SK-N-SH (cell line): Measurements from ENCODE around the gene COMT. TPM values are rescaled to one million over a fixed set of nuclear protein-coding genes. Genes with fewer than 3 reads are reported as not detected.

Experiments used
- CTCF ChIA-PET: fragments of 300-600, 350-600 bp; formaldehyde crosslinking; extraction: SDS; loops from one replicate; lab custom pipeline; 2021; lab: Yijun Ruan, JAX
- POLR2A ChIA-PET: fragments of 350-600 bp; sonication (Branson Sonifier 250); formaldehyde crosslinking; extraction: SDS; loops from one replicate; lab custom pipeline; 2020; ENCODE audit warnings: antibody characterized with exemption, inconsistent platforms; lab: Yijun Ruan, JAX
- DNase-seq: peaks from one replicate; pipeline ENCODE4 v3.0.0; 2012
- H2AFZ ChIP-seq: fragments of 200-600 bp; sonication (generic); 2 replicates; pipeline ENCODE4 v1.8.1; 2016; ENCODE audit warnings: antibody characterized with exemption, mild to moderate bottlenecking, low read depth
- H3F3A ChIP-seq: fragments of 200-600 bp; sonication (generic); replicated peaks from 2 replicates; pipeline ENCODE3; 2016; ENCODE audit warnings: antibody characterized with exemption, mild to moderate bottlenecking; ENCODE audit not compliant: insufficient read depth
- H3K27ac ChIP-seq, 2 experiments: fragments of 200-500 bp in 1 of 2; fragments of 200-600 bp in 1 of 2; sonication (Bioruptor generic) in 1 of 2; sonication (generic), shearing (Covaris generic) in 1 of 2; 2 replicates each; pipeline versions ENCODE4 v1.5.1 to v1.6.1; 2014 to 2016; ENCODE audit warnings: low read depth in 2 of 2, inconsistent platforms in 1 of 2, low read length in 1 of 2, mild to moderate bottlenecking in 1 of 2, mixed read lengths in 1 of 2
- H3K27me3 ChIP-seq: fragments of 200-600 bp; sonication (generic), shearing (Covaris generic); 2 replicates; pipeline ENCODE4 v1.6.1; 2016; ENCODE audit warnings: mixed run types; ENCODE audit not compliant: insufficient read depth
- H3K36me3 ChIP-seq, 2 experiments: fragments of 200-500 bp in 1 of 2; fragments of 200-600 bp in 1 of 2; sonication (Bioruptor generic) in 1 of 2; sonication (generic) in 1 of 2; replicated peaks in 1 of 2; 2 replicates each; pipeline versions ENCODE3 to v1.5.1; 2014 to 2016; ENCODE audit warnings: low read length in 1 of 2, mild to moderate bottlenecking in 1 of 2; ENCODE audit not compliant: insufficient read depth in 2 of 2, control insufficient read depth in 1 of 2
- H3K4me1 ChIP-seq, 2 experiments: fragments of 200-500 bp in 1 of 2; fragments of 200-600 bp in 1 of 2; sonication (Bioruptor generic) in 1 of 2; sonication (generic), shearing (Covaris generic) in 1 of 2; 2 replicates each; pipeline versions ENCODE4 v1.5.1 to v1.6.1; 2014 to 2016; ENCODE audit warnings: low read depth in 1 of 2, low read length in 1 of 2, mixed run types in 1 of 2; ENCODE audit not compliant: insufficient read depth in 2 of 2, control insufficient read depth in 1 of 2
- H3K4me2 ChIP-seq: fragments of 200-600 bp; sonication (generic), shearing (Covaris generic); 2 replicates; pipeline ENCODE4 v1.6.1; 2017; ENCODE audit warnings: mixed run types
- H3K4me3 ChIP-seq, 2 experiments: fragments of 200-500 bp in 1 of 2; fragments of 200-600 bp in 1 of 2; sonication (Bioruptor generic) in 1 of 2; sonication (generic), shearing (Covaris generic) in 1 of 2; 2 replicates each; pipeline versions ENCODE4 v1.5.1 to v1.8.1; 2014 to 2016; ENCODE audit warnings: low read depth in 2 of 2, inconsistent platforms in 1 of 2, low read length in 1 of 2, mild to moderate bottlenecking in 1 of 2, mixed read lengths in 1 of 2, moderate library complexity in 1 of 2
- H3K79me2 ChIP-seq: fragments of 200-600 bp; sonication (generic); 2 replicates; pipeline ENCODE4 v1.8.1; 2017; ENCODE audit warnings: mild to moderate bottlenecking; ENCODE audit not compliant: insufficient read depth
- H3K9ac ChIP-seq: fragments of 200-600 bp; sonication (generic); 2 replicates; pipeline ENCODE4 v1.6.1; 2017; ENCODE audit warnings: mixed run types
- H3K9me2 ChIP-seq: fragments of 200-600 bp; sonication (generic); 2 replicates; pipeline ENCODE4 v1.6.1; 2017; ENCODE audit warnings: mixed run types
- H3K9me3 ChIP-seq: fragments of 200-600 bp; sonication (generic); 2 replicates; pipeline ENCODE4 v1.6.1; 2017; ENCODE audit warnings: mixed run types, mild to moderate bottlenecking, moderate library complexity
- H4K20me1 ChIP-seq: fragments of 200-600 bp; sonication (generic); 2 replicates; pipeline ENCODE4 v1.6.1; 2017; ENCODE audit warnings: mild to moderate bottlenecking, mixed run types; ENCODE audit not compliant: insufficient read depth
- EZH2phosphoT487 ChIP-seq: fragments of 200-600 bp; sonication (generic); IDR thresholded peaks from 2 replicates; pipeline ENCODE4 v1.6.1; 2017; ENCODE audit warnings: low read depth, mixed run types, mild to moderate bottlenecking, antibody characterized with exemption, moderate library complexity, borderline replicate concordance
- FOSL2 ChIP-seq: IDR thresholded peaks from 2 replicates; pipeline ENCODE4 v1.4.0; 2012; ENCODE audit warnings: low read depth, mild to moderate bottlenecking, moderate library complexity, borderline replicate concordance
- GATA2 ChIP-seq: sonication (generic); formaldehyde crosslinking; IDR thresholded peaks from 2 replicates; pipeline ENCODE4 v1.5.0; 2020; ENCODE audit warnings: mild to moderate bottlenecking, missing genetic modification reagents
- MXI1 ChIP-seq: IDR thresholded peaks from 2 replicates; pipeline ENCODE4 v1.6.1; 2012; ENCODE audit warnings: mild to moderate bottlenecking, low read depth, low read length, improper control_type of control experiment
- NFIC ChIP-seq: IDR thresholded peaks from 2 replicates; pipeline ENCODE4 v1.4.0; 2012; ENCODE audit warnings: borderline replicate concordance
- NRF1 ChIP-seq: IDR thresholded peaks from 2 replicates; pipeline ENCODE4 v1.6.1; 2012; ENCODE audit warnings: low read depth, mild to moderate bottlenecking, low read length
- RCOR1 ChIP-seq: fragments of 150-350 bp; IDR thresholded peaks from 2 replicates; pipeline ENCODE4 v1.6.1; 2017; ENCODE audit warnings: antibody characterized with exemption, low read length
- RFX5 ChIP-seq: IDR thresholded peaks from 2 replicates; pipeline ENCODE4 v1.6.1; 2012; ENCODE audit warnings: mild to moderate bottlenecking, improper control_type of control experiment, low read length
- RXRA ChIP-seq: IDR thresholded peaks from 2 replicates; pipeline ENCODE4 v1.4.0; 2012; ENCODE audit warnings: low read depth, mild to moderate bottlenecking, borderline replicate concordance
- TCF12 ChIP-seq: IDR thresholded peaks from 2 replicates; pipeline ENCODE4 v1.4.0; 2012
- YY1 ChIP-seq: IDR thresholded peaks from 2 replicates; pipeline ENCODE4 v1.4.0; 2012; ENCODE audit warnings: low read depth, mild to moderate bottlenecking
- WGBS: methylation state at CpG from one replicate; pipeline ENCODE4 v1.1.6; 2017; ENCODE audit warnings: low lambda C conversion rate; 5-methylcytosine and 5-hydroxymethylcytosine counted together
- polyA plus RNA-seq, 3 experiments: library from polyadenylated mRNA; depleted of rRNA; stranded (reverse); fragments of >200 nt; gene quantifications; 2 replicates each; pipeline ENCODE4 v1.2.3, GENCODE V29; 2012
- TF ChIP-seq, protein P1 (sequence below): IDR thresholded peaks from 2 replicates; pipeline ENCODE4 v1.4.0; 2012; ENCODE audit warnings: low read depth

Gene COMT
- polyA plus RNA-seq, 1 of the 3 experiments (the other 2 are of a cell fraction), result 343 TPM

DNA sequence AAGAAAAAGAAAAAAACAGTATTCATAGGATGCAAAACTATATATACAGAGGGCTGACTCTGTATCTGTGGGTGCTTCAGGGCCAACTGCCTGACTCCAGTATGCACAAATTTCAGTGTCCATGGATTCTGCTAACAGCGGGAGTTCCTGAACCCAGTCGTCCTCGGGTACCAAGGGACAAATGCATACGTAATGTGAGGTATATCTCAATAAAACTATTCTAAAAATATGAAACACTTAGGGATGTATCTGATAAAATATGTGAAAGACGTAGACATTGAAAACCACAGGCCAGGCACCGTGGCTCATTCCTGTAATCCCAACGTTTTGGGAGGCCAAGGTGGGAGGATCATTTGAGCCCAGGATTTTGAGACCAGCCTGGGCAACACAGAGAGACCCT lies 13.9 kb upstream of the COMT start:
- Histone ChIP-seq H3K36me3 (no peaks in the 10 kb centered on the region), H3K9ac (no peak overlapping the region), H3K4me1 (peaks cover 0 to 6% of the 10 kb centered on the region in 2 experiments; a peak in 1 of 4 replicates), H3K4me3 (no peak overlapping the region), H3K27ac (no peak overlapping the region), H3K9me3 (no peaks in the 10 kb centered on the region), H3K27me3 (no peaks in the 10 kb centered on the region), H2AFZ (no peak overlapping the region), H3K9me2 (no peaks in the 10 kb centered on the region), H3F3A (no peaks in the 10 kb centered on the region), H3K79me2 (no peaks in the 10 kb centered on the region), H4K20me1 (no peaks in the 10 kb centered on the region), H3K4me2 (no peak overlapping the region)
- WGBS, result 93% methylated on average over 7 of the region's 7 CpGs
- CTCF ChIA-PET, result interaction anchor here (0.9 to 1.7 kb wide), 3 partner anchors 18 to 197 kb away, joined by 4 to 9 read pairs (median 8); no protein-coding TSS in a partner anchor
- no peak for DNase-seq
- TF ChIP-seq NRF1 (no peak), RFX5 (no peak), FOSL2 (no peak), YY1 (no peak), GATA2 (no peak)
- TF ChIP-seq, protein P1, sequence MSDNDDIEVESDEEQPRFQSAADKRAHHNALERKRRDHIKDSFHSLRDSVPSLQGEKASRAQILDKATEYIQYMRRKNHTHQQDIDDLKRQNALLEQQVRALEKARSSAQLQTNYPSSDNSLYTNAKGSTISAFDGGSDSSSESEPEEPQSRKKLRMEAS, result no peak
- POLR2A ChIA-PET, result no interaction called here

DNA sequence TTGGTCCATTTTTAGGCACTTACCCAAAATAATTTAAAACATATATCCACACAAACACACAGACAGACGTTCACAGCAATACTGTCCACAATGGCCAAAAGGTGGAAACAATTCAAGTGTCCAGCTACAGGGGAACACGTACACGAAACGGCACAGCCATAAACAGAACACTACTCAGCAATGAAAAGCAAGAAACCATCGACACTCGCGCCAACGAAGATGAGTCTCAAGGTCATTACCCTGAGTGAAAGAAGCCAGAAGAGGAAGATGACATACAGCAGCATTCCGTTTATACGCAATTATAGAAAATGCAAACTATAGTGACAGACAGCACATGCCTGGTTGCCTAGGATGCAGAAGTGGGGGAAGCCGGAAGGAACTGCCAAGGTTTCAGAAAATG lies 13.4 kb upstream of the COMT start:
- 95% methylated on average over 11 of the region's 11 CpGs for WGBS
- no peaks in the 10 kb centered on the region for H3K9me2 ChIP-seq
- ChIA-PET POLR2A (no interaction called here), CTCF (no interaction called here)
- no peak overlapping the region for H3K27ac ChIP-seq
- H2AFZ ChIP-seq, result no peak overlapping the region
- no peak for DNase-seq
- no peak overlapping the region for H3K9ac ChIP-seq
- H3K27me3 ChIP-seq, result no peaks in the 10 kb centered on the region
- TF ChIP-seq MXI1 (no peak), EZH2phosphoT487 (no peak), NFIC (no peak), TCF12 (no peak), RXRA (no peak), FOSL2 (no peak), RCOR1 (no peak)
- TF ChIP-seq, protein P1, result no peak
- H3K4me2 ChIP-seq, result no peak overlapping the region
- peaks cover 0 to 11% of the 10 kb centered on the region in 2 experiments; a peak in 1 of 4 replicates for H3K4me1 ChIP-seq
- H4K20me1 ChIP-seq, result no peaks in the 10 kb centered on the region
- H3K36me3 ChIP-seq, result no peaks in the 10 kb centered on the region
- no peaks in the 10 kb centered on the region for H3F3A ChIP-seq
- H3K4me3 ChIP-seq, result no peak overlapping the region
- no peaks in the 10 kb centered on the region for H3K79me2 ChIP-seq
- H3K9me3 ChIP-seq, result no peaks in the 10 kb centered on the region
